ENCODE results near the gene PFKL.
"Not testable (repeated sequence)": the region's sequence is repeated elsewhere in the genome, so short reads cannot be mapped to it uniquely, and the experiment has no call there.

DNA sequence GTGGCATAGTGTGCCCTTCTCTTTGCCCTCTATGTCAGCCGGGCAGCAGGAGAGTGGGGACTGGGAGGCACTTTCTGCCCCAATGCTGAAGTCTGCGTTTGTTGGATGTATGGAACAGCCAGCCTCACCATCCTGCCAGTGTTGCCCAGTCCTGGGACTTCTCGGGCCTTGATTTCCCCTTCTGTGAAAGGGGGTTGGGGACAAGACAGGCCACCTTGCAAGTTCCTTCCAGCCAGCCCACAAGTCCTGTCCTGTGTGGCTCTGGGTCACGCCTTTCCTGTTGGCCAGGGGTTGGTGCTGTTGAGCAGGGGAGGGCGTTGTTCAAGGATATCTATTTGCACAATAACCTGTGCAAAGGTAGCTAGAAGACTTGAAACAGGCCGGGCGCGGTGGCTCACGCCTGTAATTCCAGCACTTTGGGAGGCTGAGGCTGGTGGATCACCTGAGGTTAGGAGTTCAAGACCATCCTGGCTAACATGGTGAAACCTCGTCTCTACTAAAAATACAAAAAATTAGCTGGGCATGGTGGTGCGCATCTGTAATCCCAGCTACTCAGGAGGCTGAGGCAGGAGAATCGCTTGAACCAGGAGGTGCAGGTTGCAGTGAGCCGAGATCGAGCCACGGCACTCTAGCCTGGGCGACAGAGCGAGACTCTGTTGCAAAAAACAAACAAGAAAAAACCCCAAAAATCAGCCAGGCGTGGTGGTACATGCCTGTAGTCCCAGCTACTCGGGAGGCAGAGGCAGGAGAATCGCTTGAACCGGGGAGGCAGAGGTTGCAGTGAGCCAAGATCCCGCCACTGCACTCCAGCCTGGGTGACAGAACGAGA is 2.9 kb downstream of the PFKL start:
- not testable (repeated sequence) for TF ChIP-seq YY1 (IDR thresholded peaks at IDR 0.05; ENCODE audit: insufficient read depth, insufficient read length); ZNF274 (IDR thresholded peaks at IDR 0.05; ENCODE audit: low read depth, low read length); SUZ12 (IDR thresholded peaks at IDR 0.05; ENCODE audit: extremely low read depth, insufficient read depth, insufficient read length)
